Umbilical cord (tissue), 2 donors: ENCODE data around the gene DOCK11. TPM values are rescaled to one million over a fixed set of nuclear protein-coding genes. Genes with fewer than 3 reads are reported as not detected.
"Not testable (repeated sequence)": the region's sequence is repeated elsewhere in the genome, so short reads cannot be mapped to it uniquely, and the experiment has no call there.

Source experiments
- DNase-seq: peaks from one replicate; pipeline ENCODE4 v3.0.0-alpha.2; 2015; ENCODE audit warnings: low spot score
- total RNA-seq: library from RNA; depleted of rRNA; stranded (reverse); fragments of >200 nt; gene quantifications from one replicate; pipeline ENCODE4 v1.2.3, GENCODE V29; 2014; ENCODE audit warnings: low replicate concordance; ENCODE audit not compliant: insufficient read depth

Gene DOCK11
- total RNA-seq, 1 donor from 2014 or later = 18.3 TPM

DNA sequence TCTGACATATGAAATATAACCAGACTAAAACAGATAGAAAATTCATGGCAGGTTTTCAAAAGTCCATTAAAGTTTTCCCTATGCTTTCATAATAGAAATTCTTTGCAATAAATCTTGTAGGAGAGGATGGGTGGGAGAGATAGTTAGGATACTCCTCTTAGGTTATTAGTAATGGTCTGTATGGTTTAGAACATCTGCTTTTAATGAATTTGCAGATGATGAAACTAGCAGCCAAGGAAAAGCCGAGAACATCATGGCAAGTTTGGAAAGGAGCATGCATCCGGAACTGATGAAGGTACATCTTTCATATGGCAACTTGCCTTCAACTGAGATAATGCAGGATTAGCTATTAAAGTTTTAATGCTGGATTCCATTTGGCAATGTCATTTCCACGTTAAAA, 70.7 kb downstream of the DOCK11 start:
- DNase-seq = peak; percentile 22

DNA sequence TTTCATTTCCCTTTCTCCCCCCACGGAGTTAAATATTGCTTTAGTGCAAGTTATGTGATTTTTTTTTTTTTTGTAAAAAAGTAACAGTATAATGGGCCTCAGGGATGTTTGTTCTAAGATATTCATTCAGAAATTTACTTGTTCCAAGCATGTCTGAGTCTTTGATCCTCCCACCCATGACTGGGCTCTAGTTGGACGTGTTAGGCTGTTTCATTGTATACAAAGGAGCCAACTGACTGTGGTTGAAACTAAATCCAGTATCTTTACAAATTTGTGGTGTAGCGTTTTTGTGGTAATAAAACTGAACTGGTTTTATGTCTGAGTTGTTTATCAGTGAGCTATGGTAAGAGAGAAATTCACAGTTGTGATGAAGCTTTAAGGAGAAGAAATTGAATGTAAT, 74.1 kb downstream of the DOCK11 start:
- DNase-seq = no peak

DNA sequence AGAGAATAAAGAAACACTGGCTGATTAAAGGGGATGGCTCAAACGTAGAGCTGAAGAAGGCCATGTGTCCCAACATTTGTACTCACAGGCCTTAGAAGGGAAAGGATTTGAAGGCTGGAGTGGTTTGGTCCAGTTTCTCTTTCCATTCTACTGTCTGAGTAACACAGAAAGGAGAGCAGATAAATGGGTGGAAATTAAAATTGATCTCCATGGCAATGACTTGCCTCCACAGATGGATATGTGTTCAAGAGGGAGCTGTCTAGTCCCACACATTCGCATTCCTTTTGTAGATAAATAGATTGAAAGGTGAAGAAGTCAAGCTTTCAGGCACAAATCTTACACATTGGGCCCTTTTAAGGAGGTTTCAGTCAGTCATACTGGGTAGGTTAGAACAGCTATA, 74.6 kb downstream of the DOCK11 start:
- DNase-seq = no peak

DNA sequence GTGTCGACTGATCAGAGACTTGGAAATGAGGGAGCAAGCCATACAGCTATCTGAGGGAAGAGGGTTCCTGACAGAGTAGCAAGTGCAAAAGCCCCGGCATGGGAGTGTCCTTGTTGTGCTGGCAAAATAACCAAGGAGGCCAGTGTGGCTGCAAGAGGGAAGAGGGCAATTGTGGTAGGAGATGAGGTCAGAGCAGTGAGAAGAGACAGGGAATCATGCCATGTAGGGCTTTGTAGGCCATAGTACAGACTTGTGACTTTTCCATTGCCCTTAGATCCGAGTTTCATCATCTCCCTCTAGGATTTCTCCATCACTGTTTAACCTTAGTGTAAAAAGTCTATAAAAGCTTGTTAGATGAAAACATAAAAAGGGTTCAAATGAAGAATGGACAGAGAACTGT, 76.2 kb downstream of the DOCK11 start:
- DNase-seq = no peak

DNA sequence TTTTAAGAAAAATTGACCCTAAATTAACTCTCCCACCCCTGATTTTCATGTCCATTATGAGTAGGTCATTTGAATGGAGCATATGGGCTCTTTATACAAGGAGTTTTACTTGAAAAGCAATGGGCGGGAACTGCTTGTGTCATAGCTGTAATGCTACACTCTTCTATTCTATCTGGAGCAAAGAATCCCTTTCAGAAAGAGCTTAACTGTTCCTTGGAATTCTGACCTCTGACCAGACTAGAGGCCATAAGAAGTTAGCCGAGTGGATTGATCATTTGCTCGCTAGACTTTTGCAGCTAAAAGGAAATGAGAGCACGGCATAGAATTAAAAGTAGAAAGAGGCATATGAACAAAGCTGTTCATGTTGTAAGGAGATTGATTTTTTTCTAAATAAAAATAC, 79.1 kb downstream of the DOCK11 start:
- DNase-seq = no peak

DNA sequence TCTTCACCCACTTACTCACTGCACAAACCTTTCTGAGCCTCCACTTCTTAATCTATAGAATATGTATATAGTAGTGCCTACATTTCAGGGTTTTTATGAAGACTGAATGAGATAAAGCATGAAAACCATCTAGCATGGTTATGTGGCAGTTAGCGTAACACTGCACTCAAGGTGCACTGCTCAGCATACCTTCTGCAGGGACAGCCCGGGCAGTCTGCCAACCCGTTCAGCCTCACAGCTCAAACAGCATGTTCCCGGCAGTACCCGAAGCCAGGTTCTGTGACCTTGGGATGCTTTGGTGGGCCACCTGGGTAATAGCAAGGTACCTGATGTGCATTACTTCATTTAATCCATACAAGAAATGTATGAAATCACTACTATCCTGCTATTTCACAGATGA, 81.4 kb downstream of the DOCK11 start:
- no peak for DNase-seq

DNA sequence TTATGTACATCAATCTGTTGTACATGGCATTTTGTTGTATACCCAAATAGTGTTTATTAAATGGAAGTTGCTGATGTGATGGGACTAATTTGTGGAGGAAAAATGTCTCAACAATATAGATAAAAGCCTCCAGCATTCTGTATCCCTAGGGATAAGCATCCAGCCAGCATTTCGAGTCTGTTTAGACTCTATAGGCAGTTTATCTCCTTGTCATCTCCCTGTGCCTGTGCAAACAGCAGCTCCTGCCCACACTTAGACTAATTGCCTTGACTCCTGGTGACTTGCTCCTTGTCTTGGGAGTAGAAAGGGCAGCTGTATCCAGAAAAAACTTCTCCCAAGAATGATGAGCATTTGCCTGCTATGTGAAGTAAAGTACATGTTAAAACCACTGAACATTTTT, 83.8 kb downstream of the DOCK11 start:
- peak; percentile 38 for DNase-seq

DNA sequence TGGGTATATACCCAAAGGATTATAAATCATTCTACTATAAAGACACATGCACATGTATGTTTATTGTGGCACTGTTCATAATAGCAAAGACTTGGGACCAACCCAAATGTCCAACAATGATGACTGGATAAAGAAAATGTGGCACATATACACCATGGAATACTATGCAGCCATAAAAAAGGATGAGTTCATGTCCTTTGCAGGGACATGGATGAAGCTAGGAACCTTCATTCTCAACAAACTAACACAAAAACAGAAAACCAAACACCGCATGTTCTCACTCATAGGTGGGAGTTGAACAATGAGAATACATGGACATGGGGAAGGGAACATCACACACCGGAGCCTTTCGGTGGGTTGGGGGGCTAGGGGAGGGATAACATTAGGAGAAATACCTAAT, 87.3 kb downstream of the DOCK11 start:
- not testable (repeated sequence) for DNase-seq

DNA sequence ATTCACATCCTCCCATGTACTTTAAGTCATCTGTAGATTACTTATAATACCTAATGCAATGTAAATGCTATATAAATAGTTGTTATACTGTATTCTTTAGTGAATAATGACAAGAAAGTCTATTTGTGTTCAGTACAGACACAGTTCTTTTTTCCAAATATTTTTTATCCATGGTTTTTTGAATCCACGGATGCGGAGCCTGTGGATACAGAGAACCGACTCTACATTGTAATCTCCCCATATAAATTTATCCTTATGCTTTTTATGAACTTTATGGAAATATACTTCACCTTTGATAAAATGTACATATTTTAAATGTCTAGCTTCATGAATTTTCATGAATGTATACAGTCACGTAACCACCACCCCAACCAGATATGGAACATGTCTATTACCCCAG, 88.2 kb downstream of the DOCK11 start:
- DNase-seq = no peak

DNA sequence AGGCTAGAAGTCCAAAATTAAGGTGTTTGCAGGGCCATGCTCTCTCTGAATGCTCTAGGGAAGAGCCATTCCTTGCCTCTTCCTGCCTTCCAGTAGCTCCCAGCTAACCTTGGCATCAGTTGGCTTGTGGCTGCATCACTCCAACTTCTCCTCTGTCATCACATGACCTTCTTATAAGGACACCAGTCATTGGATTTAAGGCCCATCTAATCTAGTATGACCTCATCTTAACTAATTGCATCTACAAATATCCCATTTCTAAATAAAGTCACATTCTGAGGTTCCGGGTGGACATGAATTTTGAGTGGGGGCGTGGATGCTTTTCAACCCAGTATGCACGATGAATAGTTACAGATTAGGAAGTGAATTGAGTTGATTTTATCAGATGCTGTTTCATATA, 89.7 kb downstream of the DOCK11 start:
- no peak for DNase-seq

DNA sequence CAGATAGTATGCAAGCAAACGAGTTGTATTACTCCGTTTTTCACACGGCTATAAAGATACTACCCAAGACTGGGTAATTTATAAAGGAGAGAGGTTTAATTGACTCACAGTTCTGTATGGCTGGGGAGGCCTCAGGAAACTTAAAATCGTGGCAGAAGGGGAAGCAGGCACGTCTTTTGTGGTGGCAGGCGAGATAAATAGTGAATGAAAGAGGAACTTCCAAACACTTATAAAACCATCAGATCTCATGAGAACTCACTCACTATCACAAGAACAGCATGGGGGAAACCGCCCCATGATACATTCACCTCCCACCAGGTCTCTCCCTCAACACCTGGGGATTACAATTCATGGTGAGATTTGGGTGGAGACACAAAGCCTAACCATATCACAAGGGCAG, 90.6 kb downstream of the DOCK11 start:
- DNase-seq = not testable (repeated sequence)

DNA sequence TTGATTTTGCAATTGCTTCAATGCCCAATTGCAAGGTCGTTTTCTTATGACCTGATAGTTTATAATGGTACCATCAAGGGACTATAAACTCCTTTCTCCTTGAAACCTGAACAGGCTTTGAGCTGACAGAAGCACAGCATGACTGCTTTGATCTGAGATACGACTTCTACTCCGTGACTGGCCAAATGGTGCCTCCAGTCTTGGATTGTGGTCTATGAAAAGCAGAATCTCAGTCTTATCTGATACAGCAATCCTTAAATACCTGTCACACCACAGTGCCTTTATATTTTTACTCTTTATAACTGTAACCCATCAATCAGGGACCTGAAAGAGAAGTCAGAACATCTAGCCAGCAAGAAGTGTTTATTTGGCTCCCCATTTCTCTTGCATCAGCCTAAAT, 93.1 kb downstream of the DOCK11 start:
- DNase-seq = no peak

DNA sequence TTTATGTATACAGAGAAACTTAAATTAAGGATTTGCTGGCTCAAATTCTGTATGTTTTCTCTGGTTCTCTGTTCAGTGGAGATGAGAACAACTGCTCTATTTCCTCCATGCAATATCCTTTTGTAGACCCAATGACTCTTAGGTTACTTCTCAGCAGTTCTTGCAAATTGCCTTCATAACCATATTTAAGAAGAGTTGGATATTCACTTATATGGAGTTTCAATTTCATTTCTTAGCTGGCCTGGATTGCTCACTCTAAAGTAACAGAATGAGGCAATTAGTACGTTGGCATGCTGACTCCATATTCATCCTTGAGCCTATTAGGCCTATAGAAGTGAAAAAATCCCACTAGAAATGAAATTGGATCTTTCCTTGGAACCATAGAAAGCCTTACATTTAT, 93.6 kb downstream of the DOCK11 start:
- no peak for DNase-seq

DNA sequence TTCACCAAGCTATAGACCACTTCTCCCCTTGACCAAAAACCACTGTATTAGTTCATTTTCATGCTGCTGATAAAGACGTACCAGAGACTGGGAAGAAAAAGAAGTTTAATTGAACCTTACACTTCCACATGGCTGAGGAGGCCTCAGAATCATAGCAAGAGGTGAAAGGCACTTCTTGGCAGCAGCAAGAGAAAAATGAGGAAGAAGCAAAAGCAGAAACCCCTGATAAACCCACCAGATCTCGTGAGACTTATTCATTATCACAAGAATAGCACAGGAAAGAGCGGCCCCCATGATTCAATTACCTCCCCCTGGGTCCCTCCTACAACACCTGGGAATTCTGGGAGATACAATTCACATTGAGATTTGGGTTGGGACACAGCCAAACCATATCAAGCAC, 97.8 kb downstream of the DOCK11 start:
- no peak for DNase-seq

DNA sequence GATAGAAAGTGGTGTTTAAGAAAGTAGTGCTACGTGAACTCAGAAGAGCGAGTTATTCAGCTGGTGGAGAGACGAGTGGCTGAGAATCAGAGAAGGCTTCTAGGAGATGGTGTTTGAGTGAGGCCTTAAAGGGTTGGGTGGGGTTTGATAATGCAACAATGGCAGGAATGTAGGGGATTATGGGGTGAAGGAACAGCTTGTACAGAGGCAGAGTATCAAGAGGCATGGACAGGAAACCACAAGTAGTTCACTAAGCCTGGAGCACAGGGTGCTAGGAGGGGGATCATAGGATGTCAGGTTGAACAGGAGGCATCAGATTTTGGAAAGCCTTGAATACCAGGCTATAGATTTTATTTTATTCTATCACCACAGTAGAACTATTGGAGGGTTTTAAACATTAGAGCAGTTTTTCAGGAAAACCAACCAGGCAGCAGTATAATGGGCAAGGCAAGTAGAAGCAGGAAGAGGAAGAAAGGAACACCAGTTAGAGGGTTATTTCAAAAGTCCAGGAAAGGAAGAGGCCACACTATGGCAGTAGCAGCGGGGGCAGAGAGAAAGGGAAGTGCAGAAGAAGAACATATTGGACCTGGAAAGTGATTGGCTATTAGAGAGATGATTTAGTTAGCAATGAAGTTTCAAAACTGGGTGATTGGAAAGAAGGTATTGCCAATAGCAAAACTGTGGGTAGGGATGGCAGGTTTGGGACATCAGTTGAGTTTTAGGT, 99.2 kb downstream of the DOCK11 start:
- DNase-seq = no peak

DNA sequence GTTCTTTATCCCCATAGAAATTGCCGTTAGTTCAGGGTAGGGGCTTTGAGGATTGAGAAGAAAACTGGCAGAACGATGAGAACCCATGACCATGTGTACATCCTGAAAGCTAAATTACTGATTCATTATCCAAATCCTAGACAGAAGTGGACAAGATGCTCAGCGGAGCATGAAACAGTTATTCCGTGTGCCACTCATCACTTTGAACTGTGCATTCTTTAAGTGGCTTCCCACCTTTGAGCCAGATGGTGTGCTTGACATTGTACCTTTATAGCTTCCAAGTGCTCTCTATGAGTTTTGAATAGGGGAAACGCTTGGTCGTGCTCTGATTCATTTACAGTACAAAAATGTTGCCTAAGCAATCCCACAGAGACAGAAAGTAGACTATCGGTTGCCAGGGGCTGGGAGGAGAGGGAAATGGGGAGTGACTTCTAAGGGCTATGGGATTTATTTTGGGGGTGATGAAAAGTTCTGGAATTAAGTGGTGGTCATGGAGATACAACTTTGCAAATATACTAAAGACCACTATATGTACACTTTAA, 100.0 kb downstream of the DOCK11 start:
- DNase-seq = no peak

DNA sequence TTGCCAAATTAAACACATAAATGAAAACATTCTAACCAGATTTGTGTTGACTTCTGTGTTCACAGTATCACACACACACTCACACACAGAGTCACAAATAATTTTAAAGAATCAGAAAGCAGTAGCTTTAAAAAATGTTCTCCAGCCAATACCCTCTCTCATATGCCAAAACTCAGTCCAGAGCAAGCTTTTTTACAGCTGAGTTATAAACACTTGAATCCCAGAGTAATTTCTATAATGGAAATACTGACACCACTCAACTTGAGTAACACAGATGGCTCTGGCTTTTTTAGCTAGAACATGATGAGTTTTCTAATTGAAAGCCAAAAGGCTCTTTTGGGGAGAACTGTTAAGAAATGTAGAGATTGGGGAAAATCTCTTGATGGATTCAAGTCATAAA, 100.8 kb downstream of the DOCK11 start:
- DNase-seq = no peak

DNA sequence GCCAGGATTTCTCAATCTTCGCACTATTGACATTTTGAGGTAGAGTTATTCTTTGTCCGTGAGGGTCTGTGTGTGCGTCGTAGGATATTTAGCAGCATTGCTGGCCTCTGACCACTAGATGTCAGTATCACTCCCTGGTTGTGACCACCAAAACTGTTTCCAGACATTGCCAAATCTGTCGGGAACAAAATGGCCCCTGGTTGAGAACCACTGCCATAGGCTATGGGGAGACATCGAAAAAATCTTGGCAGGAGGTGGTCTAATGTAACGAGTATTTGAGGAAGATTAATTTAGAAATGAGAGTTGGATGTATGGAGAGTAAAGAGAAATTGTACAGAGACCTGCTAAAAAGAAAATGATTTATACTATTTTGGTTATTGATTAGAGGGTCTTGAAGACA, 108.4 kb downstream of the DOCK11 start:
- DNase-seq = peak; percentile 13

DNA sequence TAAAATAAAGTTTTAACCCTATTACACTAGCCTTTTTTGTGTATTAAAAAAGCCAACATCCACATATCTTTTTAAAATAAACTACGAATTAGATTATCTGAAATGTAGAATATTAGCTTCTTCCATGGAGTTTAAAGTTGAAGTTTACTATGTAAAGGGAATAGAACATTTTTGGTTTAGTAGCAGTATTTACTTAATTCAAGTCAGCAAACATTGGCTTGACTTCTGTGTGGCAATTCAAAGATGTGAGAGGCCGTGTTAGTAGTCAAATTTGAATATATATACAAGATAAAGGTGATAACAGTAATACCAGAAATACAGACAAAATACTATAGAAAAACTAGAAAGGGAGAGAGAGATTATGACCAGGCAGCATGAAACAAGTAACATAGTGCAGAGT, 116.7 kb downstream of the DOCK11 start:
- no peak for DNase-seq

DNA sequence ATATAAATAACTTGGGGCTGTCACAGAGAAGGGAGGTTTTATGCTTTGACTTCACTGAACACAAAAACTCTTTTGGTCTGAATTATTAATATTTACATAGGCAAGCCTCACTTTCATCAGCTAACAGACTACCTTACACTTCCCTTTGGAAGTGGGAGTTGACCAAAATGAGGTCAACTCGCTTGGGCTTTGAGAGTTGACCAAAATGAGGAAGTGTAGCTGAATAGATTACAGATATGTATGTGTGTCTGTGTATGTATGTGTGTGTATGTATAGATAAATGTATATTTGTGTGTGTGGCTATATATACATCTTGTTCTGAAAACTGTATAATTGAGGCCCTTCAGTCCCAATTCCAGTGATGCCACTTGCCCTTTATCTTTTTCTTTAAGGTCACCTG, 118.5 kb downstream of the DOCK11 start:
- DNase-seq = no peak

DNA sequence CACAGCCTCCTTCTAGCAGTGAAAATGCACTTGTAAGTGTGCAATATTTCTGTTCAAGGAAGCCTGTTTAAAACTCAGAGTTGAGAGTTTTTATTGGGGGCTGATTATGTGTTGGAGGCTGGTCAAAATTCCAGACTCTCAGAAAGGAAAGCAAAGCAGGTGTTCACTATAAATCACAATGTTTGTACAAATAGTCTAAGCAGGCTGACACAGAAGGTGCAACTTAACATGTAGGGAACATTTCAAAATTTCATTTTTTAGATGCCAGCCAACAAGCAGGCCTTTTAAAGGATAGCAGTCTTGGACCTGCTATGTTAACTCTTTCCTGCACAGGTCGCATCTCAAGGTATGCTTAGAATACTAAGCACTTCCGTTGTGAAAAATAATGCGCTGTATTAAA, 119.5 kb downstream of the DOCK11 start:
- DNase-seq = no peak

DNA sequence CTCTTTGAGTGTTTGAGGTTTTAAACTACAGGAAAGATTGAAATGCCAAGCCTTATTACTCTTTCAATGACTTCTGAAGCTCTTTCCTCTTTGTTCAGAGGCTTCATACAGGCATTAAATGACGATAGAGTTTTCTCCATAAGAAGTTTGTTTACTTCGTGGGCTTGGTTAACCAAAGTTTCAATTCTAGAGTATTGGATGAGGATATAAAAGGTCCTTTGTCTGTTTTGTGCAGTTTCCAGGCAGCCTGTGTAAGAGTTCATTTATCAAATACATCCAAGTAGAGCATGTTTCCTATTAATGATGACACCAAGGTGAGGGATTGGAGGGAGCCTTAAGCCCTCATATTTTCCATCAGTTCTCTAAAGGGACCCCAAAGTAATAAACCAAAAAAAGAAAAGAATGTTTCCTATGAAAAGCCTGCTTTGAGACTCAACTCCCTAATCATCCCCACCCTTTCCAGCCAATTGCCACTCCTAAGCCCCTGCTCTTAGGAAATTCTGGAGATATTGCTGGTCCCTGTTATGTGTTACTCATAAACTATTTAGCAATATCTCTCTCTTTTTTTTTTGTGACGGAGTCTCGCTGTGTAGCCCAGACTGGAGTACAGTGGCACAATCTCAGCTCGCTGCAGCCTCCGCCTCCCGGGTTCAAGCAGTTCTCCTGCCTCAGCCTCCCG, 125.6 kb downstream of the DOCK11 start:
- DNase-seq = no peak

DNA sequence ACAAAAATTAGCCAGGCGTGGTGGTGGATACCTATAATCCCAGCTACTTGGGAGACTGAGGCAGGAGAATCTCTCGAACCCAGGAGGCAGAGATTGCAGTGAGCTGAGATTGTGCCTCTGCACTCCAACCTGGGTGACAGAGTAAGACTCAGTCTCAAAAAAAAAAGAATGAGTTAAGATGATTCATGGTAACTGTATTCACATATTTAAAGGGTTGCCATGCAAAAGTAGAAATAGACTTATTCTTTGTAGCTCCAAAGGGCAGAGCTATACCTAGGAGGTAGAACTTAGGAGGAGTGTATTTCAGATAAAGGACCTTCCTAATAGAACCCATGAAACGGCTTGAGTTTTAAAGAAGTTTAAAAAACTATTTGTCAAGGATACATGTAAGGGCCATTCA, 127.4 kb downstream of the DOCK11 start:
- no peak for DNase-seq
